Measurements from ENCODE around the gene GCSAM. TPM values are rescaled to one million over a fixed set of nuclear protein-coding genes. Genes with fewer than 3 reads are reported as not detected.

Gene GCSAM
- total and polyA plus RNA-seq, 2 donors (not counting 3 experiments of a cell fraction or from before 2014, with no cell fraction given), result not detected

GRCh38 chr3:112133626-112134334 lies 732 bp upstream of the GCSAM start:
- H3K4me1 ChIP-seq (ENCODE audit: control insufficient read depth, extremely low read depth, insufficient read depth, low read length), result no peaks in the 10 kb centered on the region
- DNase-seq (ENCODE audit: low read depth, low spot score), result no peak
- peaks cover 0 to under 1% of the 10 kb centered on the region in 2 experiments for H3K27me3 ChIP-seq (ENCODE audit: control insufficient read depth in 2 of 2, insufficient read depth in 2 of 2, low read length in 2 of 2)
- H3K4me2 ChIP-seq (ENCODE audit: insufficient read depth, low read length), result no peak overlapping the region
- BruUV-seq (replicated peaks), result no TSS peak
- POLR2A ChIA-PET, result no interaction called here
- no peaks in the 10 kb centered on the region for H3K9me1 ChIP-seq (replicated peaks; ENCODE audit: control insufficient read depth, extremely low read depth, insufficient read depth, low read length)
- no peaks in the 10 kb centered on the region for H3K9me3 ChIP-seq (replicated peaks; ENCODE audit: control insufficient read depth, insufficient read depth, low read length)
- intact Hi-C loops (cut with micrococcal nuclease) (no loop called here), dilution Hi-C loops (cut with MboI; ENCODE audit: extremely low pct_ligation_motif_present, low sequenced_read_pairs) (no loop called here)
- FAIRE-seq, result no peak
- H3K79me2 ChIP-seq (ENCODE audit: control insufficient read depth, insufficient read depth, low read length), result no peaks in the 10 kb centered on the region
- H3K4me3 ChIP-seq (replicated peaks in 1 of 3; ENCODE audit: insufficient read depth in 1 of 3, low read depth in 1 of 3, low read length in 3 of 3), result no peak overlapping the region
- H3K36me3 ChIP-seq (ENCODE audit: control insufficient read depth in 2 of 2, extremely low read depth in 1 of 2, insufficient read depth in 2 of 2, low read length in 2 of 2), result no peaks in the 10 kb centered on the region
- TF ChIP-seq MYC (IDR thresholded peaks at IDR 0.05; ENCODE audit: low read depth, low read length) (no peak), GATA2 (IDR thresholded peaks at IDR 0.05; ENCODE audit: insufficient read depth, insufficient read length, low read depth, low read length) (no peak), JUN (IDR thresholded peaks at IDR 0.05; ENCODE audit: borderline replicate concordance, insufficient read depth, insufficient read length, low read depth) (no peak), CTCF (IDR thresholded peaks at IDR 0.05; ENCODE audit: extremely low read depth in 1 of 2, insufficient read depth in 1 of 2, low read depth in 1 of 2, low read length in 2 of 2) (no peak), POLR2AphosphoS5 (IDR thresholded peaks at IDR 0.05; ENCODE audit: insufficient read depth, low read depth, low read length) (no peak), MAX (IDR thresholded peaks at IDR 0.05; ENCODE audit: insufficient read depth, insufficient read length) (no peak), EZH2 (IDR thresholded peaks at IDR 0.05; ENCODE audit: borderline replicate concordance, low read depth, low read length, severe bottlenecking) (no peak), FOS (IDR thresholded peaks at IDR 0.05; ENCODE audit: borderline replicate concordance, insufficient read depth, low read length) (no peak), POLR2A (IDR thresholded peaks at IDR 0.05; ENCODE audit: low read depth, low read length) (no peak)
- no peaks in the 10 kb centered on the region for H4K20me1 ChIP-seq (replicated peaks; ENCODE audit: control insufficient read depth, extremely low read depth, insufficient read depth, low read length)
- H3K27ac ChIP-seq (ENCODE audit: insufficient read depth, low read depth, low read length), result no peak overlapping the region
- CTCF ChIA-PET, result interaction anchor here (1.6 kb wide), 1 partner anchor 22 kb away, joined by 4 read pairs; no protein-coding TSS in a partner anchor
- no peak overlapping the region for H3K9ac ChIP-seq (replicated peaks; ENCODE audit: extremely low read depth, insufficient read depth, low read length)
- no peak overlapping the region for H2AFZ ChIP-seq (ENCODE audit: low read depth, low read length)

Measured in endothelial cell of umbilical vein (primary cell).